ENCODE data around the gene POLDIP2. TPM values are rescaled to one million over a fixed set of nuclear protein-coding genes. Genes with fewer than 3 reads are reported as not detected.

The POLDIP2 gene
- total and polyA plus RNA-seq, 2 donors (not counting 3 experiments of a cell fraction or from before 2014, with no cell fraction given) = 82.6 to 85.2 TPM

DNA sequence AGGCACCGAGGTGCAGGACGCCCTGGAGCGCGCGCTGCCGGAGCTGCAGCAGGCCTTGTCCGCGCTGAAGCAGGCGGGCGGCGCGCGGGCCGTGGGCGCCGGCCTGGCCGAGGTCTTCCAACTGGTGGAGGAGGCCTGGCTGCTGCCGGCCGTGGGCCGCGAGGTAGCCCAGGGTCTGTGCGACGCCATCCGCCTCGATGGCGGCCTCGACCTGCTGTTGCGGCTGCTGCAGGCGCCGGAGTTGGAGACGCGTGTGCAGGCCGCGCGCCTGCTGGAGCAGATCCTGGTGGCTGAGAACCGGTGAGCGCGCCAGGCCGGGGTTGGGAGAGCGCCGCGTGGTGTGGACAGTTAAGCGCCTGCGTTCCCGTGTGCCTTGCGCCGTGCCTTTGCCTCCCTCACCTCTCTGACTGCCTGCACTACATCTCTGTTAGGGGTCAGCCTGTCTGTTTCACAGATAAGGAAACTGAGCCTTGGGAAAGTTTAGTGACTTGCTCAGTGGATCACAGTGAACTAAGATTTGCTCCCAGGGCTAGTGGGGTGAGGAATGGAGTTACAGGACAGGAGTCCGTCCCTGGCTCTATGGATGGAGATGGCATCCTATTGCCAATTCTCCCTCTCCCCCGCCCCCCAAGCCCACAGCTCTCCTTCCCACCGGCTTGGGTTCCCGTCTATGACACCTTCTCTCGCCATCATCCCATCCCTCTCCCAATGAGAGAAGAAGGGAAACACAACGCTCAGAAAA, 15.0 kb upstream of the POLDIP2 start:
- ChIA-PET POLR2A (no interaction called here), CTCF (interaction anchor here (6.7 kb wide), 1 partner anchor 44 kb away, joined by 36 read pairs; no protein-coding TSS in a partner anchor)
- no peaks in the 10 kb centered on the region for H3K27me3 ChIP-seq (ENCODE audit: control insufficient read depth in 2 of 2, insufficient read depth in 2 of 2, low read length in 2 of 2)
- dilution Hi-C loops (cut with MboI; ENCODE audit: extremely low pct_ligation_motif_present, low sequenced_read_pairs) = no loop called here
- FAIRE-seq = no peak
- no peaks in the 10 kb centered on the region for H3K9me1 ChIP-seq (replicated peaks; ENCODE audit: control insufficient read depth, extremely low read depth, insufficient read depth, low read length)
- H3K9me3 ChIP-seq (replicated peaks; ENCODE audit: control insufficient read depth, insufficient read depth, low read length) = no peaks in the 10 kb centered on the region
- peaks cover 13% of the 10 kb centered on the region for H3K4me1 ChIP-seq (ENCODE audit: control insufficient read depth, extremely low read depth, insufficient read depth, low read length)
- peak; percentile 42 for DNase-seq (ENCODE audit: low read depth, low spot score)
- H3K36me3 ChIP-seq (ENCODE audit: control insufficient read depth in 2 of 2, extremely low read depth in 1 of 2, insufficient read depth in 2 of 2, low read length in 2 of 2) = no peaks in the 10 kb centered on the region
- no peak overlapping the region for H3K27ac ChIP-seq (ENCODE audit: insufficient read depth, low read depth, low read length)
- peak overlapping the region in 2 of 3 experiments; percentile 35 to 52 for H3K4me3 ChIP-seq (replicated peaks in 1 of 3; ENCODE audit: insufficient read depth in 1 of 3, low read depth in 1 of 3, low read length in 3 of 3)
- no TSS peak for BruUV-seq (replicated peaks)
- no peaks in the 10 kb centered on the region for H3K79me2 ChIP-seq (ENCODE audit: control insufficient read depth, insufficient read depth, low read length)
- H3K4me2 ChIP-seq (ENCODE audit: insufficient read depth, low read length) = peak overlapping the region; percentile 80
- TF ChIP-seq JUN (IDR thresholded peaks at IDR 0.05; ENCODE audit: borderline replicate concordance, insufficient read depth, insufficient read length, low read depth) (no peak), MYC (IDR thresholded peaks at IDR 0.05; ENCODE audit: low read depth, low read length) (no peak), EZH2 (IDR thresholded peaks at IDR 0.05; ENCODE audit: borderline replicate concordance, low read depth, low read length, severe bottlenecking) (no peak), GATA2 (IDR thresholded peaks at IDR 0.05; ENCODE audit: insufficient read depth, insufficient read length, low read depth, low read length) (no peak), POLR2AphosphoS5 (IDR thresholded peaks at IDR 0.05; ENCODE audit: insufficient read depth, low read depth, low read length) (no peak), FOS (IDR thresholded peaks at IDR 0.05; ENCODE audit: borderline replicate concordance, insufficient read depth, low read length) (no peak)
- TF ChIP-seq, protein P1, sequence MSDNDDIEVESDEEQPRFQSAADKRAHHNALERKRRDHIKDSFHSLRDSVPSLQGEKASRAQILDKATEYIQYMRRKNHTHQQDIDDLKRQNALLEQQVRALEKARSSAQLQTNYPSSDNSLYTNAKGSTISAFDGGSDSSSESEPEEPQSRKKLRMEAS (IDR thresholded peaks at IDR 0.05; ENCODE audit: insufficient read depth, insufficient read length) = no peak
- TF ChIP-seq, protein P2, sequence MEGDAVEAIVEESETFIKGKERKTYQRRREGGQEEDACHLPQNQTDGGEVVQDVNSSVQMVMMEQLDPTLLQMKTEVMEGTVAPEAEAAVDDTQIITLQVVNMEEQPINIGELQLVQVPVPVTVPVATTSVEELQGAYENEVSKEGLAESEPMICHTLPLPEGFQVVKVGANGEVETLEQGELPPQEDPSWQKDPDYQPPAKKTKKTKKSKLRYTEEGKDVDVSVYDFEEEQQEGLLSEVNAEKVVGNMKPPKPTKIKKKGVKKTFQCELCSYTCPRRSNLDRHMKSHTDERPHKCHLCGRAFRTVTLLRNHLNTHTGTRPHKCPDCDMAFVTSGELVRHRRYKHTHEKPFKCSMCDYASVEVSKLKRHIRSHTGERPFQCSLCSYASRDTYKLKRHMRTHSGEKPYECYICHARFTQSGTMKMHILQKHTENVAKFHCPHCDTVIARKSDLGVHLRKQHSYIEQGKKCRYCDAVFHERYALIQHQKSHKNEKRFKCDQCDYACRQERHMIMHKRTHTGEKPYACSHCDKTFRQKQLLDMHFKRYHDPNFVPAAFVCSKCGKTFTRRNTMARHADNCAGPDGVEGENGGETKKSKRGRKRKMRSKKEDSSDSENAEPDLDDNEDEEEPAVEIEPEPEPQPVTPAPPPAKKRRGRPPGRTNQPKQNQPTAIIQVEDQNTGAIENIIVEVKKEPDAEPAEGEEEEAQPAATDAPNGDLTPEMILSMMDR (IDR thresholded peaks at IDR 0.05; ENCODE audit: extremely low read depth in 1 of 2, insufficient read depth in 1 of 2, low read depth in 1 of 2, low read length in 2 of 2) = no peak
- peak overlapping the region; percentile 45 for H2AFZ ChIP-seq (ENCODE audit: low read depth, low read length)
- intact Hi-C loops (cut with micrococcal nuclease) = no loop called here
- no peaks in the 10 kb centered on the region for H4K20me1 ChIP-seq (replicated peaks; ENCODE audit: control insufficient read depth, extremely low read depth, insufficient read depth, low read length)
- no peak overlapping the region for H3K9ac ChIP-seq (replicated peaks; ENCODE audit: extremely low read depth, insufficient read depth, low read length)

Data from endothelial cell of umbilical vein (primary cell).